Effector memory CD8-positive, alpha-beta T cell (primary cell): ENCODE results near the gene CDHR2.

Experiments used
- ATAC-seq: fragments of 150-1000 bp; cut with Tn5 transposase; replicated peaks from 2 replicates; pipeline ENCODE4 v1.10.0; 2021; ENCODE audit warnings: mild to moderate bottlenecking, moderate library complexity
- DNase-seq, 3 experiments: peaks; one replicate each; pipeline ENCODE4 v3.0.0; 2021
- H3K27ac Mint-ChIP-seq, 2 donors: one replicate each; pipeline ENCODE4 v1.8.0; 2022; ENCODE audit warnings: mild to moderate bottlenecking in 2 of 2, mixed read lengths in 2 of 2, moderate library complexity in 2 of 2
- H3K27me3 Mint-ChIP-seq, 2 donors: one replicate each; pipeline ENCODE4 v1.8.0; 2022; ENCODE audit warnings: mixed read lengths in 2 of 2
- H3K36me3 Mint-ChIP-seq: one replicate; pipeline ENCODE4 v1.8.0; 2022; ENCODE audit warnings: mild to moderate bottlenecking, moderate library complexity, mixed read lengths; ENCODE audit not compliant: insufficient read depth
- H3K4me1 Mint-ChIP-seq, 2 donors: one replicate each; pipeline ENCODE4 v1.8.0; 2022; ENCODE audit warnings: low read depth in 2 of 2, mixed read lengths in 2 of 2
- H3K4me3 Mint-ChIP-seq, 2 donors: one replicate each; pipeline ENCODE4 v1.8.0; 2022; ENCODE audit warnings: mild to moderate bottlenecking in 2 of 2, mixed read lengths in 2 of 2, moderate library complexity in 2 of 2
- H3K9me3 Mint-ChIP-seq, 2 donors: one replicate each; pipeline ENCODE4 v1.8.0; 2022; ENCODE audit warnings: mixed read lengths in 2 of 2

Gene CDHR2

GRCh38 chr5:176631383-176632200 is 82.5 kb downstream of the CDHR2 start:
- Mint-ChIP-seq H3K27me3 (peaks cover 56 to 96% of the 10 kb centered on the region in 2 donors), H3K4me3 (no peak overlapping the region), H3K9me3 (peaks cover 0 to 7% of the 10 kb centered on the region in 2 donors), H3K27ac (no peak overlapping the region), H3K36me3 (peaks cover 9% of the 10 kb centered on the region), H3K4me1 (peaks cover 4 to 6% of the 10 kb centered on the region in 2 donors)
- no peak for DNase-seq
- ATAC-seq = no peak

- H3K36me3 Mint-ChIP-seq = peaks cover 9% of the 10 kb centered on the region
- peaks cover 0 to 7% of the 10 kb centered on the region in 2 donors for H3K9me3 Mint-ChIP-seq
- DNase-seq (no peak), ATAC-seq (no peak)
- peaks cover 45 to 96% of the 10 kb centered on the region in 2 donors for H3K27me3 Mint-ChIP-seq
- no peak overlapping the region for H3K4me3 Mint-ChIP-seq
- peaks cover 4 to 6% of the 10 kb centered on the region in 2 donors for H3K4me1 Mint-ChIP-seq
- H3K27ac Mint-ChIP-seq = no peak overlapping the region
Observed at GRCh38 chr5:176632745-176633144, 83.6 kb downstream of the CDHR2 start.

GRCh38 chr5:176633598-176633997 is 84.5 kb downstream of the CDHR2 start:
- Mint-ChIP-seq H3K27ac (no peak overlapping the region), H3K36me3 (peaks cover 9% of the 10 kb centered on the region), H3K4me3 (no peak overlapping the region), H3K9me3 (peaks cover 0 to 7% of the 10 kb centered on the region in 2 donors), H3K27me3 (peaks cover 41 to 94% of the 10 kb centered on the region in 2 donors), H3K4me1 (peaks cover 3 to 4% of the 10 kb centered on the region in 2 donors)
- no peak for ATAC-seq
- no peak for DNase-seq

- Mint-ChIP-seq H3K9me3 (peaks cover 0 to 7% of the 10 kb centered on the region in 2 donors), H3K27ac (no peak overlapping the region), H3K27me3 (peaks cover 28 to 69% of the 10 kb centered on the region in 2 donors), H3K4me3 (no peak overlapping the region), H3K36me3 (peaks cover 9% of the 10 kb centered on the region), H3K4me1 (no peaks in the 10 kb centered on the region)
- no peak for DNase-seq
- no peak for ATAC-seq
Observed at GRCh38 chr5:176636426-176636825, 87.3 kb downstream of the CDHR2 start.

- Mint-ChIP-seq H3K27ac (no peak overlapping the region), H3K27me3 (peaks cover 26 to 58% of the 10 kb centered on the region in 2 donors), H3K36me3 (peaks cover 9% of the 10 kb centered on the region), H3K4me3 (no peak overlapping the region), H3K9me3 (peaks cover 0 to 7% of the 10 kb centered on the region in 2 donors), H3K4me1 (no peaks in the 10 kb centered on the region)
- ATAC-seq = no peak
- DNase-seq = no peak
Observed at GRCh38 chr5:176637556-176637955, 88.4 kb downstream of the CDHR2 start.

- no peaks in the 10 kb centered on the region for H3K4me1 Mint-ChIP-seq
- DNase-seq (no peak), ATAC-seq (no peak)
- H3K9me3 Mint-ChIP-seq = peaks cover 0 to 7% of the 10 kb centered on the region in 2 donors
- H3K36me3 Mint-ChIP-seq = peaks cover 7% of the 10 kb centered on the region
- H3K27me3 Mint-ChIP-seq = peaks cover 23 to 49% of the 10 kb centered on the region in 2 donors
- H3K27ac Mint-ChIP-seq = no peak overlapping the region
- H3K4me3 Mint-ChIP-seq = no peak overlapping the region
Observed at GRCh38 chr5:176638437-176638836, 89.3 kb downstream of the CDHR2 start.

- Mint-ChIP-seq H3K4me3 (no peak overlapping the region), H3K9me3 (peaks cover 0 to 7% of the 10 kb centered on the region in 2 donors), H3K27me3 (peaks cover 16 to 41% of the 10 kb centered on the region in 2 donors), H3K27ac (no peak overlapping the region), H3K36me3 (peaks cover 9% of the 10 kb centered on the region), H3K4me1 (no peaks in the 10 kb centered on the region)
- no peak for DNase-seq
- no peak for ATAC-seq
Observed at GRCh38 chr5:176639208-176639607, 90.1 kb downstream of the CDHR2 start.

- no peak overlapping the region for H3K4me3 Mint-ChIP-seq
- peaks cover 0 to 4% of the 10 kb centered on the region in 2 donors for H3K9me3 Mint-ChIP-seq
- DNase-seq (no peak), ATAC-seq (no peak)
- no peak overlapping the region for H3K27ac Mint-ChIP-seq
- peaks cover 7% of the 10 kb centered on the region for H3K36me3 Mint-ChIP-seq
- peaks cover 10 to 34% of the 10 kb centered on the region in 2 donors for H3K27me3 Mint-ChIP-seq
- no peaks in the 10 kb centered on the region for H3K4me1 Mint-ChIP-seq
Observed at GRCh38 chr5:176639981-176640380, 90.8 kb downstream of the CDHR2 start.

GRCh38 chr5:176640616-176641015 is 91.5 kb downstream of the CDHR2 start:
- Mint-ChIP-seq H3K4me1 (no peaks in the 10 kb centered on the region), H3K27me3 (peaks cover 4 to 27% of the 10 kb centered on the region in 2 donors), H3K27ac (no peak overlapping the region), H3K4me3 (no peak overlapping the region), H3K36me3 (peaks cover 3% of the 10 kb centered on the region), H3K9me3 (no peaks in the 10 kb centered on the region)
- no peak for DNase-seq
- no peak for ATAC-seq

- Mint-ChIP-seq H3K4me3 (no peak overlapping the region), H3K9me3 (no peaks in the 10 kb centered on the region), H3K27me3 (peaks cover 0 to 5% of the 10 kb centered on the region in 2 donors), H3K27ac (no peak overlapping the region), H3K36me3 (peaks cover 3% of the 10 kb centered on the region), H3K4me1 (peaks cover 11 to 15% of the 10 kb centered on the region in 2 donors)
- ATAC-seq (no peak), DNase-seq (no peak)
Observed at GRCh38 chr5:176642675-176643490, 93.7 kb downstream of the CDHR2 start.

GRCh38 chr5:176643491-176644219 is 94.5 kb downstream of the CDHR2 start:
- H3K4me3 Mint-ChIP-seq = no peak overlapping the region
- H3K36me3 Mint-ChIP-seq = peaks cover 7% of the 10 kb centered on the region
- H3K4me1 Mint-ChIP-seq = peaks cover 17 to 21% of the 10 kb centered on the region in 2 donors
- H3K9me3 Mint-ChIP-seq = no peaks in the 10 kb centered on the region
- DNase-seq (no peak), ATAC-seq (no peak)
- no peak overlapping the region for H3K27ac Mint-ChIP-seq
- H3K27me3 Mint-ChIP-seq = no peaks in the 10 kb centered on the region

- Mint-ChIP-seq H3K36me3 (peaks cover 11% of the 10 kb centered on the region), H3K4me3 (no peak overlapping the region), H3K4me1 (peaks cover 23 to 28% of the 10 kb centered on the region in 2 donors), H3K9me3 (no peaks in the 10 kb centered on the region), H3K27ac (no peak overlapping the region), H3K27me3 (no peaks in the 10 kb centered on the region)
- ATAC-seq = no peak
- DNase-seq = no peak
Observed at GRCh38 chr5:176644294-176644693, 95.2 kb downstream of the CDHR2 start.
